ENCODE measurements around the gene NPY4R2.
"Not testable (repeated sequence)": the region's sequence is repeated elsewhere in the genome, so short reads cannot be mapped to it uniquely, and the experiment has no call there.

Gene NPY4R2

DNA sequence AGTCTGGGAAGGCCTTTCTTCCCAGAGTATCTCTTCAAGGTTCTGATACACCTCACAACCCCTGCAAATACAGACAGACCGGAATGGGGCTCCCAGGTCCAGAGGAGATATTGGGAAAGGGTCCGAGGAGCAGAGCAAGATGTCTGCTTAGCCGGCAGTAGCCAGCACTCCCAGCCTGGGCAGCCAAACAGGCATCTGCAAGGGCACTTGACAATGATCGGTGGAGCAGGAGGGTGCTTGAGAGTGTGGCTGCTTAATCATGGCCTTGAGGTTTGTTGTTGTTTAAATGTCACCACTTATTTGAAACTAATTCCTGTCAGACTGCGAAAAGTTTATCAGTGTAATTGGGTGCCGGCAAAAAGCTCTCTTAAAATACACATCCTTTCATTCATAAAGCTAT lies 15.0 kb downstream of the NPY4R2 start:
- DNase-seq (ENCODE audit: low spot score) = not testable (repeated sequence)

DNA sequence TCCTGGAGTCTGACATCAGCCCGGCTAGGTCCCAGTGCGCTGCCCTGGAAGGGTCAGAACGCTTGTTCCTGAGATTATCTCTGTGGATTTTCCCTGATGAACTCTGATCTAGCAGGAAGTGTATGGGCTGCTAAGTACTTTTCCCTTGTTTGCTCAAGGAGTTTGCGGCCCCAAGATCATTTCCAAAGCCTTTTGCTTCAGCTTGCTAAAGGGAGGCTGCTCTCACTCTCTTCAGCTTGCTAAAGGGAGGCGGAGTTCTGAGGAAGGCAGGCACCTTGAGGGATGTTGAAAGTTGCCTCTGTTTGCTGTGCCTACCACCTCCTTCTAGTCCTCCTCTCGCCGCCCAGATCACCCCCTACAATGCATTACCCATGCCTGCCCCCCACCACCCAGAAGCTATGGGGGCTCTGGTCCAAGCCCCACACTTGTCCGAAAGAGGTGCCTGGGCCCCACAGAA lies 18.3 kb downstream of the NPY4R2 start:
- DNase-seq (ENCODE audit: low spot score) = not testable (repeated sequence)

DNA sequence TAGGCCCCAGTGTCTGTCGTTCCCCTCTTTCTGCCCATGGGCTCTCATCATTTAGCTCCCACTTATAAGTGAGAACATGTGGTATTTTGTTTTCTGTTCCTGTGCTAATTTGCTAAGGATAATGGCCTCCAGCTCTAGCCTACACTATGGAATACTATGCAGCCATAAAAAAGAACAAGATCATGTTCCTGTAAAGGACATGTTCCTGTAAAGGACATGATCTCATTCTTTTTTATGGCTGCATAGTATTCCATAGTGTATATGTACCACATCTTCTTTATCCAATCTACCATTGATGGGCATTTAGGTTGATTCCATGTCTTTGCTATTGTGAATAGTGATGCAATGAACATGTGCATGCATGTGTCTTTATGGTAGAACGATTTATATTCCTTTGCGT lies 19.2 kb downstream of the NPY4R2 start:
- not testable (repeated sequence) for DNase-seq (ENCODE audit: low spot score)

DNA sequence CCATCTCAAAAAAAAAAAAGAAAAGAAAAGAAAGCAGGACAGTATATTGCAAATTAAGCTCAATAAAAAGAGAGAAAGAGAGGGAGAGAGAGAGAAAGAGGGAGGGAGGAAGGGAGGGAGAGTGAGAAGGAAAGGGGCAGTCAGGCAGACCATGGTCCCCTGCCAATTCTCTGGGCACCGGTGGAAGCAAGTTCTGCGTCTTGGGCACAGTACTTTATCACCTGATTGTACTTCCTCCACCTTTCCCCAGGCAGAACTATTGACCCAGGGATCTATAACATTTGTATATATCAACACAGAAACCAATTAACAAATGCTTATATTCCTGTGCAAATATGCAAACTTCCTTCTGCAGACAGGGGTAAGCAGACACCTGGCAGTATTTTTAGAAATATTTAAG lies 22.4 kb downstream of the NPY4R2 start:
- not testable (repeated sequence) for DNase-seq (ENCODE audit: low spot score)

DNA sequence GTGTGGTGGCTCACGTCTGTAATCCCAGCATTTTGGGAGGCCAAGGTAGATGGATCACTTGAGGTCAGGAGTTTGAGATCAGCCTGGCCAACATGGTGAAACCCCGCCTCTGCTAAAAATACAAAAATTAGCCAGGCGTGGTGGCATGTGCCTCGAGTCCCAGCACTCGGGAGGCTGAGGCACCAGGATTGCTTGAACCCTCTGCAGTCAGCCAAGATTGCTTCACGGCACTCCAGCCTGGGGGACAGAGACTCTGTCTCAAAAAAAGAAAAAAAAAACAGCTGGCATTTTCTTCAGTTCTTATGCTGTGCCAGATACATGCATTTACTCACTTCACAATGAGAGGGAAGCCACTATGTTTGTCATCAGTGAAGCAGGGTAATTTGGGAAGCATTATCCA lies 22.9 kb downstream of the NPY4R2 start:
- not testable (repeated sequence) for DNase-seq (ENCODE audit: low spot score)

DNA sequence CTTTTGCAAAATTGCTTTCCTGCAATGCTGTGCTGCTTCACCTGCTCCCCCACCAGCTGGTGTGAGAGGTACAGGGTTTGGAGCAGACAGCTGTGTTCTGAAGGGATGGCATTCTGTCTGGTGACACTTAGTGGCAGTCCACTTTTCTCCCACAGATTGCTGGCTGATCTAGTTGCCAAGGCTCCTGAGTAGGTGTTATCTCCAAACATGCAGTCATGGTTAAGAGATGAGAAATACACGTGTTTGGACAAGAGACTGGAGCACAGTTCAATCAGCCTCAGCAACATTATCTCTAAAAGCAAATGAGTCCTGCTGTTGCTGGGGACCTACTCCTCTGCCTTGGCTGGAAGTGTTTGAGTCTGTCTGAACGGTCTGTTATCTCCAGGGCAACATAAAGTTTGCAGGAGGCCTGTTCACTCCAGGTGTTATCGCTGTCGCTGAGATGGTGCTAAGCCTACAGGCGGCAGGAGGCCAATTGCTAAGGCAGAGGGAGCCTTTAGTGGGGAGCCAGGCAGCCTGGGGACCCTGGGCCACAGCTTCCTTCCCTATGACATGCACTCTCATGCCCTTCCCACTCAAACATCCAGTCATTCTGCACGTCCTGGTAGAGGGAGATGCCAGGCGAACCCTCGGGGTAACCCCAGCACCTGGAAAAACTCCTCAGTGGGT lies 24.0 kb downstream of the NPY4R2 start:
- DNase-seq (ENCODE audit: low spot score) = not testable (repeated sequence)

DNA sequence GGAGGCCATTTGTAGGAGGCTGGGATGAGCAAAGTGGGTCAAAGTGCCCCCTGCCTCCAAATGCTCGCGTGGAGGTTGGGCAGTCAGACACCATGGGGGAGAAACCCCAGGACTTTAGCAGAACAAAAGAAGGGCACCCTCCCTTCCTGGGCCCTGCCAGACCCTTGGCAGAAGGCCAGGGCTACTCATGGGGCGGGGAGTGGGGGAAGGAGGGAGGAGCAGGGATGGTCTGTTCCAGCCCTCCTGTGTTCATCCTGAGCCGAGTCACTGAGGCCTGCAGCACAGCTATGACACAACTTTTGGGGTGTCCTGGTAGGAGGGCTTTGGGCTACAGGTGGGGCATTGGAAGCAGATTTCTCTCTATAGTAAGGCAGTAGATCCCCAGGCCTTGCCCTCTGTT lies 24.9 kb downstream of the NPY4R2 start:
- DNase-seq (ENCODE audit: low spot score) = not testable (repeated sequence)

DNA sequence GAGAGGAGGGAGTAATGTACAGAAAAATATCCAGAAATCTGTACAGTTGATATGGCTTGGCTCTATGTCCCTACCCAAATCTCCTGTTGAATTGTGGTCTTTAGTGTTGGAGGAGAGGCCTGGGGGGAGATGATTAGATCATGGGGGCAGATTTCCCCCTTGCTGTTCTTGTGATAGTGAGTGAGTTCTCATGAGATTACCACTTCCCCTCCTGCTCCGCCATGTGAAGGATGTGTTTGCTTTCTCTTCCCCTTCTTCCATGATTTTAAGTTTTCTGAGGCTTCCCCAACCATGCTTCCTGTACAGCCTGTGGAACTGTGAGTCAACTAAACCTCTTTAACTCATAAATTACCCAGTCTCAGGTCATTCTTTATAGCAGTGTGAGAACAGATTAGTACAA lies 29.0 kb downstream of the NPY4R2 start:
- DNase-seq (ENCODE audit: low spot score) = not testable (repeated sequence)

DNA sequence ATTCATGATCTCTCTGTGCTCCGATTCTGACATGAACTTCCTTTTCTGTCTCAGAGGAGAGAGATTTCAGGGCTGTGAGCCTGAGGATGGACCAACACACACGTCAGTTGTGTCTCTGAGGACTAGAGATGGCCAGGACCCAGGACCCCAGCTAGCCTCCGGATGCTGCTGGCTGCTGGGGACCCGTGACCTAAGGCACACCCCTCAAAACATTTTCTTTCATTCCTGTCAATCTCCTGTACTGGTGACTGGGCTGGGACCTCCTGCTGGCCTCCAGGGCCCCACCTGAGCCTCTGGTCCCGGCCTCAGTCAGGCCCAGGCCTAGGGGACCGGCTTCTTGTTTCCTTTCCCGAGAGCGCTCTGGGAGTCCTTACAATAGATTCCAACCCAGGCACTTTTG lies 38.7 kb downstream of the NPY4R2 start:
- not testable (repeated sequence) for DNase-seq (ENCODE audit: low spot score)

DNA sequence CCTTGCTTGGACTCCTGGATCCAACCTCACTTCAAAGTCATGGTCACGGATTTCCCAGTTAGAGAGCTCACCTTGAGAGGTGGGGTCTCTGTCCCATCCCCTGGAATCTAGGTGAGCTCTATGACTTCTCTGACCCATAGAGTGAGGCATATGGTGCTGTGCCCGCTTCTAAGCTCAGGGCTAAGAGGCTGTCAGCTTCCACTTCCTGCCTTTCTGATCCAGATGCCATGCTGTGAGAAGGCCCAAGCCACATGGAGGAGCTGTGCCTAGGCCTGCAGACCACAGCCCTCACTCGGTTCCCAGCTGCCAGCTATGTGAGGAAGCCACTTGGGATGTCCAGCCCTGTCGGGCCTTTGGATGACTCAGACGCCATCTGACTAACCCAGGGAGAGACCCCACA lies 41.2 kb downstream of the NPY4R2 start:
- not testable (repeated sequence) for DNase-seq (ENCODE audit: low spot score)

DNA sequence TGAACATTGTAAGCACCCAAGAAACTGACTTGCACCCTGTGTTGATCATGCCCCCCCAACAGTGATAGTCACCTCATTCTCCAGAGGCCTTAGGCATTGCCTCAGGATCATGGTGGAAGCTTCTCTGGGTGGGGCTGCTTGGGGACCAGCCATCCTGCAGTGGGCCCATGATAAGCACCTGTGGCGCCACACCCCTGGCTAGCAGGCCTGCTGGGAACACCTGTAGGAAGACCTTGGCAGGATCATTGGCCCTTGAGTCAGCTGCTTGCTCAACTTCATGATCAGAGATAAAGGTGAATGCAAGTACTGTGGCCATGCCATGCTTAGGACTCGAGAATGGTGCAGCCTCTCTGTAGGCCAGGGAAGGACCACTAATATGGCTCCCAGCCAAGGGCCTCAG lies 42.2 kb downstream of the NPY4R2 start:
- not testable (repeated sequence) for DNase-seq (ENCODE audit: low spot score)

DNA sequence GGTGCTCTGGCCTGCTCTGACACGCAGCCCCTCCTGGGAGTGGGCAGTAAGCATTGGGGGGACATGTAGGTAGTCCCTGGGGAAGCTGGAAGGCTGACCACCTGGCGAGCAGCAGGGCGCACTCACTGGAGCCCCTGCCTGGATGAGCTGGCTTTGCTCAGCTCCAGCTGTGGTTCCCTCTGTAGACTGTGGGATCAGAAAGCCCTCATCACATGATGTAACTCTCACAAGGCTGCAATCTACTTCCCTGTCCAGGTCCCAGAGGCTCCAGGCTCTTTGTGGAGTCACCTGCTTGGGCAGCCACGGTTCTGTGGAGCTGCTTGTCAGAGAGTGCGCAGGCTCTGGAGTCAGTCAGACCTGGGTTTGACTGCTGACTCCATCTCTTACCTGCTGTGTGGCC lies 44.3 kb downstream of the NPY4R2 start:
- not testable (repeated sequence) for DNase-seq (ENCODE audit: low spot score)

DNA sequence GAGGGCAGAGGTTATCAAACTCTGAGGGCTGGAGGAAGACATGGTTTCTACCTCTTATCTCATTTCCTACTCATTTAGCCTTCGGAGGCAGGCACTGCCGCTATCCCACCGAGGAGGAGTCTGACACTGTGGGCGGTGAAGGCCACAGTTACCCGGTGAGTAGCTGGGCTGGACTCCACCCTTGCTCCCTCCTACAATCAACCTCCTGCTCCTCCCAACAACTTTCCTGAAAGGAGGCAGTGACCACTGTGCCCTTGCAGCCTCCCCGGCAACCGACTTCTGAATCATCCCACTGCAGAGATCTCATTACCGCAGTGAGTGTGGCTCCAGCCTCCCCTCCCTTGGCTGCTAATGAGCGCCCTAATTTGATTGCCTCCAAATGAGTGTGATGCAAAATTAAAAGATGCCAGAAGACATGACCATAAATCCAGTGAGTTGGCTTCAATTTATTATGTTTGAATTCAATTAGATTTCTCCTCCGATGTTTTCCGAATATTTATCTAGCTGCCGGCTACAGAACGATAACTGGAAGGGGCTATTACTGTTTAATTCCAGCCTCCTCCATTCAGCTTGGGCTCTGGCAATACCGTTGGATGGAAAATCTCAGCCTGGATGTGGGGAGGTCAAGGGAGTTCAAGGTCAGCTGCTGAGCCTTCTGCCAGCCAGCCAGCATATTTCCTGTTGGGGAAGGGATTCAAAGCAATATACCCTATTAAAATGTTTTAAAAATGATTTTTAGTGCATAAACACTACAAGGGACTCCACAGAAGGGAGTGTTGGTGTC lies 46.0 kb downstream of the NPY4R2 start:
- DNase-seq (ENCODE audit: low spot score) = not testable (repeated sequence)

DNA sequence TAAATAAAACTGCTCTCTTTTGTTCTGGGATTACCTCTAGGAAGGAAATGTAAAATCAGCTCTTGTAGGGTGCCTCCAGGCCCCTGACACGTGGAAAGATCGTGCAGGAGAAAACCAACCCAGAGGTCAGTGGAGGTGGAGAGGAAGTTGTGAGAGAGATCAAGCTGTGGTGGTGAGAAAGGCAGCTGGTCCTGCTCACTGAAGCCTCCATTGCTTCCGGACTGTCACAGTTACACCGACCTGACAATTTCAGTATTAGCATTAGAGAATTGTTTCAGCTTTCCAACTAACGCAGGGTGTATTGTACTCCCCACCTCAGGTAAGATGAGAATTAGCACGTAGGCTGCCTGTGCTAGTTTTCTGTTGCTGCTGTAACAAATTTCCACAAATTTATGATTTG lies 50.5 kb downstream of the NPY4R2 start:
- not testable (repeated sequence) for DNase-seq (ENCODE audit: low spot score)

DNA sequence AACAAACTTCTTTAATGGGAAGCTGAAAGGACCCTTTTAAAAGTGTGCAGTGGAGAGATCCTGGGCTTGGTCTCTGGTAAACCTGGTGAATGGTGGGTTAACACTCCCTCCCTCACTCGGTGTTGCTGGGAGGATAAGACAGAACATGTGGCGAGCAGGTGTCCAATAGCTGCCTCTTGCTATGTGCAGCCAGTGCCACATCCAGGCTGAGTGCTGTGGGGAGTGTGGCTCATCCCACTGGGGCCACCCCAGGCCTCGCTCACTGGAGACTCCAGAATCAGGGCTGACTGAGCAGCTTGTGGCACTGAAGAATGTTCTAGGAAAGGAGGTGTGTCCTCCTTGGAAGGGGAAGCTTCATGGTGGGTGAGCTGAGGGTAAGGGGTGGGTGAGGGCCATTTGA lies 51.6 kb downstream of the NPY4R2 start:
- not testable (repeated sequence) for DNase-seq (ENCODE audit: low spot score)

DNA sequence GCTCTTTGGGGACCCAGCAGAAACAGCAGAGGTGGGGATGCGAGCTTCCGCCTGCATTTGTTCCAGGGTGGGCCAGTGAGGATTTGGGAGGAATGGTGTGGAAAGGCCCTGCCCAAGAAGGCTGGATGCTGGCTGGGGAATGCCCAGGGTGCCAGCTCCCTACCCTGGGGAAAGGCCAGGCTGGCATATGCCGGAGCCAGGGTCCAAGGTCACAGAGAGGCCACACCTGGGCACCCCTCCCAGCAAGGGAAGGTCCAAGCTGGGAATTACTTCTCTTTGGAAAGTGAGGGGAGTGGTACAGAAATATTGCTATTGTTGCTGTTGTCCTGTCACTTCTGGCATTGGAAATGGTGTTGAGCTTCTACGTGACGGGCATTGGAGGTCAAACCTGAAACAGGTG lies 53.1 kb downstream of the NPY4R2 start:
- DNase-seq (ENCODE audit: low spot score) = not testable (repeated sequence)

DNA sequence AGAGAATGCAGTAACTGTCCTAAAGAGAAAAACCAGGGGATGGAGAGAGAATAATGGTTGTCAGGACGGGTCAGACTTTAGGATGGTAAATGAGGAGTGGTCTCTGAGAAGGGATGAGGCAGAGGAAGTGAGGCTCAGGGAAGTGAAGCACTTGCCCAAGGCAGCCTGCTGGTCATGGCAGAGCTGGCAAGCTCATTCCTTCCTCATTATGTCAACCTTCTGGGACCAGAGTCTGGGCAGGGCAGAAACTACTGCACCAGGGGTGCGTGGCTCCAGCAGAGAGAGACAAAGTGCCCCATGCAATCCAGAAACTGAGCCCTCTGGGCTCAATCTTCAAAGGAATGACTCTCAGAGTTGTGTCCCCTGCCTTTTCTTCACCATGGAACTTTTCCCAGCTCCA lies 53.6 kb downstream of the NPY4R2 start:
- DNase-seq (ENCODE audit: low spot score) = not testable (repeated sequence)
